NCI-H2107 (cell line): Measurements from ENCODE around the gene ANO5.

ENCODE experiments used
- DNase-seq: peaks from one replicate; lab custom pipeline; 2025; lab: John Stamatoyannopoulos, UW

The ANO5 gene

GRCh38 chr11:22192642-22193347 lies at the start of gene ANO5:
Gene ANO5 (plus strand): TSS chr11:22193085. CDS start chr11:22193493, 408 bp downstream.
- no peak for DNase-seq

- no peak for DNase-seq
These were observed 41.2 kb upstream of the ANO5 start for GRCh38 chr11:22151649-22152197.

- no peak for DNase-seq
These were observed 35.4 kb upstream of the ANO5 start for GRCh38 chr11:22157531-22157930.

GRCh38 chr11:22161489-22161888 lies 31.4 kb upstream of the ANO5 start:
- DNase-seq = no peak

GRCh38 chr11:22162756-22163155 lies 30.1 kb upstream of the ANO5 start:
- DNase-seq = no peak

GRCh38 chr11:22163394-22163797 lies 29.5 kb upstream of the ANO5 start:
- no peak for DNase-seq

- no peak for DNase-seq
These were observed 27.8 kb upstream of the ANO5 start for GRCh38 chr11:22165087-22165486.

- DNase-seq = no peak
These were observed 26.9 kb upstream of the ANO5 start for GRCh38 chr11:22165759-22166513.

- no peak for DNase-seq
These were observed 23.1 kb upstream of the ANO5 start for GRCh38 chr11:22169833-22170232.

GRCh38 chr11:22173532-22173931 lies 19.4 kb upstream of the ANO5 start:
- DNase-seq = no peak

- DNase-seq = no peak
These were observed 15.7 kb upstream of the ANO5 start for GRCh38 chr11:22177186-22177585.

GRCh38 chr11:22179626-22180025 lies 13.3 kb upstream of the ANO5 start:
- DNase-seq = no peak

GRCh38 chr11:22180131-22180530 lies 12.8 kb upstream of the ANO5 start:
- no peak for DNase-seq

GRCh38 chr11:22189660-22190059 lies 3.2 kb upstream of the ANO5 start:
- DNase-seq = no peak

- DNase-seq = no peak
These were observed 1.9 kb upstream of the ANO5 start for GRCh38 chr11:22190827-22191463.

GRCh38 chr11:22192289-22192641 lies 620 bp upstream of the ANO5 start:
- no peak for DNase-seq

- no peak for DNase-seq
These were observed 615 bp downstream of the ANO5 start for GRCh38 chr11:22193348-22194051.

- DNase-seq = no peak
These were observed 1.4 kb downstream of the ANO5 start for GRCh38 chr11:22194306-22194705.

- DNase-seq = no peak
These were observed 2.0 kb downstream of the ANO5 start for GRCh38 chr11:22194907-22195306.

GRCh38 chr11:22197139-22198005 lies 4.5 kb downstream of the ANO5 start:
- DNase-seq = no peak

- no peak for DNase-seq
These were observed 6.4 kb downstream of the ANO5 start for GRCh38 chr11:22199243-22199642.
